Fibroblast of lung (primary cell): ENCODE measurements around the gene SS18.

ENCODE experiments used
- EZH2 ChIP-seq: IDR thresholded peaks from 2 replicates; pipeline ENCODE4 v1.5.1; 2012; ENCODE audit warnings: low read length, control low read depth, mild to moderate bottlenecking; ENCODE audit errors: missing control alignments
- TF ChIP-seq, protein P1 (sequence below), 2 donors: IDR thresholded peaks in 1 of 2; conservative IDR thresholded peaks in 1 of 2; 1 replicate in 1 of 2; 2 replicates in 1 of 2; pipeline ENCODE4 v1.5.1; 2011 to 2012; ENCODE audit warnings: low read length in 2 of 2, control low read depth in 1 of 2, inconsistent platforms in 1 of 2, low read depth in 1 of 2, mild to moderate bottlenecking in 1 of 2

DNA sequence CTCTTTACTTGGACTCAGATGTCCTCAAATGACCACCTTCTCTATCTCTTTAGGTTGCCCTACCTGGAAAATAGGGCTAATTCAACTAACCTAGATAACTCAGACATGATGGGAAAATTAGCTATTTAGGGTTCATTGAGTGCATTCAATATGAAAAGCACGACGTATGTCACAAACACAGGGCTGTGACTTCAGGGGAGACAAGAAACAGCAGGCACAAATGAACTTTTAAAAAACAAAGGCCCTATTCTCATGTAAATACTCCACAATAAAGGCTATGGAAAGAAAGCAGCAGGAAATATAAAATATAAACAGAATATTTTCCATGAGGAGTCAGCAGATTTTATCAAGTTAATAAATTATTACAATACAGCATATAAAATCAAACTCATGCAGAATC, 97.8 kb downstream of the SS18 start:
- TF ChIP-seq, protein P1, sequence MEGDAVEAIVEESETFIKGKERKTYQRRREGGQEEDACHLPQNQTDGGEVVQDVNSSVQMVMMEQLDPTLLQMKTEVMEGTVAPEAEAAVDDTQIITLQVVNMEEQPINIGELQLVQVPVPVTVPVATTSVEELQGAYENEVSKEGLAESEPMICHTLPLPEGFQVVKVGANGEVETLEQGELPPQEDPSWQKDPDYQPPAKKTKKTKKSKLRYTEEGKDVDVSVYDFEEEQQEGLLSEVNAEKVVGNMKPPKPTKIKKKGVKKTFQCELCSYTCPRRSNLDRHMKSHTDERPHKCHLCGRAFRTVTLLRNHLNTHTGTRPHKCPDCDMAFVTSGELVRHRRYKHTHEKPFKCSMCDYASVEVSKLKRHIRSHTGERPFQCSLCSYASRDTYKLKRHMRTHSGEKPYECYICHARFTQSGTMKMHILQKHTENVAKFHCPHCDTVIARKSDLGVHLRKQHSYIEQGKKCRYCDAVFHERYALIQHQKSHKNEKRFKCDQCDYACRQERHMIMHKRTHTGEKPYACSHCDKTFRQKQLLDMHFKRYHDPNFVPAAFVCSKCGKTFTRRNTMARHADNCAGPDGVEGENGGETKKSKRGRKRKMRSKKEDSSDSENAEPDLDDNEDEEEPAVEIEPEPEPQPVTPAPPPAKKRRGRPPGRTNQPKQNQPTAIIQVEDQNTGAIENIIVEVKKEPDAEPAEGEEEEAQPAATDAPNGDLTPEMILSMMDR (conservative IDR thresholded peaks at IDR 0.05 in 1 of 2, IDR thresholded peaks at IDR 0.05 in 1 of 2; ENCODE audit: low read depth in 1 of 2, low read length in 2 of 2), result no peak
- no peak for TF ChIP-seq EZH2
